22Rv1 (cell line): ENCODE measurements around the gene SELENOS.
"Not testable (repeated sequence)": the region's sequence is repeated elsewhere in the genome, so short reads cannot be mapped to it uniquely, and the experiment has no call there.

Source experiments
- H3K27ac ChIP-seq: fragments of 450-650 bp; 2 replicates; pipeline ENCODE4 v1.5.1; 2017
- ZFX ChIP-seq: fragments of 450-650 bp; IDR thresholded peaks from 2 replicates; pipeline ENCODE4 v1.6.1; 2017; ENCODE audit warnings: antibody characterized with exemption, borderline replicate concordance
- TF ChIP-seq, protein P1 (sequence below): fragments of 450-650 bp; IDR thresholded peaks from 2 replicates; pipeline ENCODE4 v1.5.1; 2017; ENCODE audit warnings: mild to moderate bottlenecking

SELENOS gene

DNA sequence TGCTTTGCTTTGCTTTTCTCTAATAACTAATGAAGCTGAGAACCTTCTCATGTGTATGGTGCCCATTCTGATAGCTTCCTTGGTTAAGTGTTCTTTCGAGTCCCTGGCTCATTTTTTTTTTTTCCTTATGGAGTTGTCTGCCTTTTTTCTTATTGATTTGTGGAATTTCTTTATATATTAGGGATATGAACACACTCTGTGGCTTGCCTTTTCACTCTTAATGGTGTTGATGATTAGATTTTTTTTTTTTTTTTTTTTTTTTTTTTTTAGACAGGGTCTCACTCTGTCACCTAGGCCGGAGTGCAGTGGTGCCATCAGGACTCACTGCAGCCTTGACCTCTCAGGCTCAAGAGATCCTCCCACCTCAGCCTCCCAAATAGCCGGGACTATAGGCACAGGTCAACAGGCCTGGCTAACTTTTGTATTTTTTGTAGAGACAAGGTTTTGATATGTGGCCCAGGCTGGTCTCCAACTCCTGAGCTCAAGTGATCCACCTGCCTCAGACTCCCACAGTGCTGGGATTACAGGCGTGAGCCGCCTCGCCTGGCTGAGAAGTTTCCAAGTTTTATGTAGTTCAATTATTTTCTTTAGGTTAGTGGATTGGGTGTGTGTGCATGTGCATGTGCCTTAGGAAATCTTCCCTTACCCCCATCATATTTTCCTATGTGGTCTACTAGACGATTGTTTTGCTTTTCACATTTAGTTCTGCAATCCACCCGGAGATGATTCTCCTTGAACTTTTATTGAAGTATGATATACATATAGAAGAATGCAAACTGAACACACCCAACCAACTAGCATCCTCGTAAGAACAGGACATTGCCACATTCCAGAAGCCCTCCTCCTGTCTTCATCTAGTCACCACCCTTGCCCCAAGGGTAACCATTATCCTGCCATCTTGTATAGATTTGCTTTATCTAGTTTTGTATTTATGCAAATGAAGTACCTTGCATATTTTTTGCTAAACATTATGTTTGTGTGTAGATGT, 19.4 kb upstream of the SELENOS start:
- TF ChIP-seq, protein P1, sequence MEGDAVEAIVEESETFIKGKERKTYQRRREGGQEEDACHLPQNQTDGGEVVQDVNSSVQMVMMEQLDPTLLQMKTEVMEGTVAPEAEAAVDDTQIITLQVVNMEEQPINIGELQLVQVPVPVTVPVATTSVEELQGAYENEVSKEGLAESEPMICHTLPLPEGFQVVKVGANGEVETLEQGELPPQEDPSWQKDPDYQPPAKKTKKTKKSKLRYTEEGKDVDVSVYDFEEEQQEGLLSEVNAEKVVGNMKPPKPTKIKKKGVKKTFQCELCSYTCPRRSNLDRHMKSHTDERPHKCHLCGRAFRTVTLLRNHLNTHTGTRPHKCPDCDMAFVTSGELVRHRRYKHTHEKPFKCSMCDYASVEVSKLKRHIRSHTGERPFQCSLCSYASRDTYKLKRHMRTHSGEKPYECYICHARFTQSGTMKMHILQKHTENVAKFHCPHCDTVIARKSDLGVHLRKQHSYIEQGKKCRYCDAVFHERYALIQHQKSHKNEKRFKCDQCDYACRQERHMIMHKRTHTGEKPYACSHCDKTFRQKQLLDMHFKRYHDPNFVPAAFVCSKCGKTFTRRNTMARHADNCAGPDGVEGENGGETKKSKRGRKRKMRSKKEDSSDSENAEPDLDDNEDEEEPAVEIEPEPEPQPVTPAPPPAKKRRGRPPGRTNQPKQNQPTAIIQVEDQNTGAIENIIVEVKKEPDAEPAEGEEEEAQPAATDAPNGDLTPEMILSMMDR, result no peak
- no peak for TF ChIP-seq ZFX
- H3K27ac ChIP-seq, result peak overlapping the region; percentile 95

DNA sequence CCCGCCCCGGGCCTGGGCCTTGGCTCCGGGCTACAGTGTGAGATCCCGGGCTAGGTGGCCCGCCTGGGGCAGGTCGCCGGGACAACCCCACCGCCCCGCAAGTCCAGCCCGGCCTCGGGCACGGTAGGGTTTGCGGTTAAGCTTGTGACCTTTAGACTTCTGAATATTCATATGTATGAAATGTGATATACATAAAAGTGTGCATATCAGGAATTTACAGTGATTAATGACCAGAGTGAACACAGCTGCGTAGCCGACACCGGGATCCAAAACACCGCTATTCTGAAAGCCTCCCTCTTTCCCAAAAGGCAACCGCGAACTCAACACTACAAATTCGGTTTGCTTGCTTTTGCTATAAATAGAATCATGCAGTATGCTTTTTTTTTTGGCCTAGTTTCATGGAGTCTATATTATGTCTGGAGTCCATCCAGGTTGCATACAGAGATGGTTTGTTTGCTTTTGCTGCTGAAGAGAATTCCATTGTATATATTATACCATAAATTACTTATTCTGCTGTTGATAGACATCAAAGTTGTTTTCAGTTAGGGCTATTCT, 18.4 kb upstream of the SELENOS start:
- H3K27ac ChIP-seq, result peak overlapping the region; percentile 95
- TF ChIP-seq ZFX, result no peak
- TF ChIP-seq, protein P1, result no peak

DNA sequence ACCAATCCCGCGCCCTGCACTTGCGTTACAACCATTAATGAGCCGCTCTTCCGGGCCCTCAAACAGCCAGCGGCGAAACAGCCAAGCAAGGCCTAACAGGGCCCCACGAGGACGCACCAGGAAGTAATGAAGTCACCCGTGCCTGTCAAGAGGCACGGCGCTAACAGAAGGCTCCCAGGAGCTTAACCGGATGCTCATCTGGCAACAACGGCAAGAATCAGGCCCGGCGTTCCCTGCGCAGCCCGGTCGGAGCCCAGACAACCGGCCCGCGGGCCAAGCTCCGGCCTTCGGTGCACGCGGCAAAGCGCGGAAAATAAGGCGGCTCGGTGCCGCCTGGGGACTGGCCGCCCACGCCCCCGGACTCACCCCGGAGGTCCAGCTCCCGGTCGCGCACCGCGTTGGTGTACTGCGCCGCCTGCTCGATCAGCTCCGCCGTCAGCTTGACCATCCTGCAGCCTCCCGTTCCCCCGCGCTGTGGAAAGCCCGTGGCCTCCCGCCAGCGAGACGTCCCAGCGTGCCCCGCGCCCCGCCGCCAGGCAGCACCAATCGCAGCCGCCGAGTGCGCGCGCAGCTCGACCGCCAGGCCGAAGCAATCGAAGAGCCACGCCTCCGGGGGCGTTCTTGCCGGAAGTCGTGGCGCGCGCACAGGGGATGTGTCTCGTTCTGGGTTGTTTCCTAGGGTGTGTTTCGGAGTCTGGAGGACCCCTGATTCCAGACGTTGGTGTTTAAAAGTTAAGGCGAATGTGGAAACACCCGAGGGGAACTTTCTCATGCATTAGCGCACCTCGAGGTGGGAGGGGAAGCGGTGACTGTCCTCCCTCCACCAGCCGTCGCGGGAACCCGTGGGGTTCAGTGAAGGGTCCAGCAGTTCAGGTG, 17.7 kb upstream of the SELENOS start, which contains the start of gene SNRPA1:
TSS of gene SNRPA1 (minus strand) at position 518 of the 876 bp plus-strand sequence. CDS start at position 448, 70 bp downstream.
- peak within 1 kb of the TSS; percentile 95 for H3K27ac ChIP-seq
- 0 out of 2 replicates have a peak, but pooled peaks have one; percentile 20 for TF ChIP-seq ZFX
- TF ChIP-seq, protein P1, result no peak

DNA sequence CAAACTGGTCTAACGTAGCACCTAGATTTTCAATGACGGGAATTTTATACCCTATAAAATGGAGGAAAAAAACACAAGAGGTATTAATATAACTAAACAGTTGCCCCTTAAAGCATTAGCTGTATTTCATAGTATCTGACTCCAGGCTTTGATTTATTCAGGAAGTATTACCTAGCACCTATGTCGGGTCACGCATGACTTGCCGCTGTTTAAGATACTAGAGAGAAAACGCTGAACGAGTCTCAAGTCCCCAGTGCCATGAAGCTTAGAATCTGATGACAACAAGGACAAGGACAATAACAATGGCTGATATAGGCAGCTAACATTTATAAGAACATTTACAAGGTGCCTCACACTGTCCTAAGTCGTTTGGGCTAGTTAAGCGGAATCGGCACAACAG, 15.8 kb upstream of the SELENOS start:
- TF ChIP-seq, protein P1, result no peak
- TF ChIP-seq ZFX, result no peak
- peak overlapping the region; percentile 95; the same call in 1 of the 2 replicates for H3K27ac ChIP-seq

DNA sequence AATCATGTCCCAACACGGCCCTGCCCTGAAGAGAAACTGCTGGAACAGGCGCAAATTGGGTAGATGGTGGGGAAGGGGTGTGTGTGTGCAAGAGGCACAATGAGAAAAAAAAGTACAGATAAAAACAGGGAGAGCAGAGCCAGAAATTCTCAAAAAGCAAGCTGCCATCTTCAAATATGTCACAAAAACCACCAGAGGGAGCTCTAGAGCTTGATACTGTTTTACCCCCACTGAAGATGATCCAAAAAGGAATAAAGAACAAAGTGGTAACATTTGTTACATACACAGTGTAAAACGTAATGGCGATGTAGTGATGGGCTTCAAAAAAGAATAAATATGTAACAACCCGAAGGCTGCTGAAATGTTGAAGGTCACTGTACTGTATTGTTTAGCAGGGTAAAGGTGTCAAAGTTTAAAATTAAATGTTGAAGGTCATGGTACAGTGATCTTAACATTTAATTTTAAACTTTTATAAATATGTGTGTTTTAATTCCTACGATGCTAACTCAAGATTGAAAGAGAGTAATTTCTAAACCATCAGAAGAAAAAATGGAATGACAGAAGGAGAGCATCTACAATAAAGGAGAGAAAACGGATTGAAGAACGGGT, 11.7 kb upstream of the SELENOS start:
- TF ChIP-seq, protein P1, result peak; percentile 84
- no peak for TF ChIP-seq ZFX
- no peak overlapping the region for H3K27ac ChIP-seq

DNA sequence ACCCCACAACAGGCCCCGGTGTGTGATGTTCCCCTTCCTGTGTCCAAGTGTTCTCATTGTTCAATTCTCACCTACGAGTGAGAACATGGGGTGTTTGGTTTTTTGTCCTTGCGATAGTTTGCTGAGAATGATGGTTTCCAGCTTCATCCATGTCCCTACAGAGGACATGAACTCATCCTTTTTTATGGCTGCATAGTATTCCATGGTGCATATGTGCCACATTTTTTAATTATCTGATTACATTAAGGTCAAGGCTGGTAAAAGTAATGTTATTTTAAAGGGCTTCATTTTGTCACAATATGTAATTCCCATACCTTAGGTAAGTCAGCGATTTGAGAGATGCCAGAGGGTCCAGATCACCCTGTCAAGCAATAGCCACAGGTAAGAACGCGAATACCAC, 10.1 kb upstream of the SELENOS start:
- not testable (repeated sequence) for H3K27ac ChIP-seq
